Pancreas (tissue), 10 donors: Measurements from ENCODE around the gene RNF141. TPM values are rescaled to one million over a fixed set of nuclear protein-coding genes. Genes with fewer than 3 reads are reported as not detected.

Source experiments
- ATAC-seq, 4 donors: fragments of 200-7000 bp; cut with Tn5 transposase; one replicate each; pipeline versions ENCODE4 v1.8.0 to v1.9.1; 2020; ENCODE audit warnings: mild to moderate bottlenecking in 4 of 4, moderate library complexity in 4 of 4
- DNase-seq, 6 donors: peaks; one replicate each; pipeline ENCODE4 v3.0.0-alpha.2; 2020
- FAIRE-seq: peaks from 2 replicates; lab custom pipeline; 2012; peaks lifted over from hg19 to GRCh38; lab: Jason Lieb, UNC
- H3K27ac ChIP-seq, 4 donors: fragments of 200-600 bp; sonication (generic); 1 replicate in 3 of 4; 2 replicates in 1 of 4; pipeline versions ENCODE4 v1.5.0 to v1.8.0; 2020
- H3K27me3 ChIP-seq, 4 donors: fragments of 200-600 bp; one replicate each; pipeline ENCODE4 v1.8.0; 2021
- H3K36me3 ChIP-seq, 3 donors: fragments of 200-600 bp; sonication (generic) in 1 of 3; one replicate each; pipeline versions ENCODE4 v1.5.0 to v1.8.0; 2020 to 2021
- H3K4me1 ChIP-seq, 3 donors: fragments of 200-600 bp; one replicate each; pipeline ENCODE4 v1.8.0; 2021
- H3K4me3 ChIP-seq, 4 donors: fragments of 200-600 bp; sonication (generic) in 2 of 4; one replicate each; pipeline versions ENCODE4 v1.5.0 to v1.8.0; 2020 to 2021
- H3K9me3 ChIP-seq, 4 donors: fragments of 200-600 bp; one replicate each; pipeline ENCODE4 v1.8.0; 2021
- CTCF ChIP-seq, 4 donors: fragments of 200-600 bp; sonication (generic) in 3 of 4; IDR thresholded peaks; one replicate each; pipeline versions ENCODE4 v1.5.0 to v1.8.0; 2021; ENCODE audit warnings: antibody characterized with exemption in 4 of 4
- WGBS, 2 donors: extraction: QIAGEN DNeasy Blood & Tissue Kit; methylation state at CpG; one replicate each; pipeline ENCODE4 v1.1.7; 2013; 5-methylcytosine and 5-hydroxymethylcytosine counted together
- intact Hi-C, 3 donors: fragments of 100-400 bp; cut with DNase I; formaldehyde crosslinking; loops; one replicate each; pipeline versions ENCODE4 v1.11.1 to v1.14.2; 2022
- polyA plus RNA-seq, 2 donors: library from polyadenylated mRNA; stranded (reverse); fragments of 200-250 nt; gene quantifications; one replicate each; pipeline ENCODE4 v1.2.3, GENCODE V29; 2013
- total RNA-seq, 6 donors: library from RNA; stranded (reverse); fragmentation: NEBNext Ultra II Directional in 4 of 6; extraction: Animal tissue kit (Norgen Biotek cat#: 25700) in 4 of 6; gene quantifications; one replicate each; pipeline versions ENCODE4 v1.2.1 to v1.2.4, GENCODE V29; 2021 to 2023
- donor health status: healthy with polysubstance abuse.
- donor health status: DM: no; HTN: no; CAD: no; lungs with moderate emphysema.
- donor health status: DM: no; HTN: no; CAD: no.
- donor health status: control.
- donor health status: control.
- donor health status: Bipolar disorder and iron deficiency.
- donor health status: DM: yes; HTN: yes; CAD: no.
- donor health status: DM: no; HTN: no; CAD: no.
- donor health status: DM: no; HTN: no; CAD: no.
- donor health status: DM: yes; HTN: yes; CAD: no.

The RNF141 gene
- total and polyA plus RNA-seq, 8 donors: 4.4 to 21.5 (median 15.4) TPM

GRCh38 chr11:10528121-10528520 is 12.9 kb downstream of the RNF141 start:
- TF ChIP-seq CTCF (IDR thresholded peaks at IDR 0.05): no peak
- FAIRE-seq (no peak), ATAC-seq (peak in 1 of 4 donors; percentile 23), DNase-seq (no peak)
- H3K27me3 ChIP-seq: no peaks in the 10 kb centered on the region
- H3K9me3 ChIP-seq: no peaks in the 10 kb centered on the region
- no peak overlapping the region for H3K4me3 ChIP-seq
- intact Hi-C loops: no loop called here
- H3K27ac ChIP-seq: no peak overlapping the region
- peaks cover 0 to 13% (median 0%) of the 10 kb centered on the region in 3 donors for H3K36me3 ChIP-seq
- peaks cover 0 to 12% (median 8%) of the 10 kb centered on the region in 3 donors for H3K4me1 ChIP-seq

- 75% methylated on average over 6 of the region's 6 CpGs for WGBS, 2 donors
- no peak for TF ChIP-seq CTCF (IDR thresholded peaks at IDR 0.05)
- no peak for DNase-seq
- Histone ChIP-seq H3K4me3 (no peak overlapping the region), H3K9me3 (no peaks in the 10 kb centered on the region), H3K27me3 (no peaks in the 10 kb centered on the region), H3K27ac (no peak overlapping the region), H3K36me3 (peaks cover 0 to 14% (median 0%) of the 10 kb centered on the region in 3 donors), H3K4me1 (peaks cover 0 to 12% (median 8%) of the 10 kb centered on the region in 3 donors)
- FAIRE-seq: no peak
- intact Hi-C loops: no loop called here
- peak in 2 of 4 donors; percentile 54 to 59 for ATAC-seq
These were observed 13.7 kb downstream of the RNF141 start for GRCh38 chr11:10526974-10527918.

GRCh38 chr11:10524471-10524870 is 16.5 kb downstream of the RNF141 start:
- Histone ChIP-seq H3K4me1 (peaks cover 0 to 12% (median 8%) of the 10 kb centered on the region in 3 donors), H3K9me3 (no peaks in the 10 kb centered on the region), H3K27ac (no peak overlapping the region), H3K4me3 (no peak overlapping the region), H3K36me3 (peaks cover 0 to 20% (median 7%) of the 10 kb centered on the region in 3 donors), H3K27me3 (no peaks in the 10 kb centered on the region)
- intact Hi-C loops: no loop called here
- ATAC-seq: no peak
- WGBS, 2 donors: 76 to 79% methylated on average over 1 of the region's 1 CpG
- no peak for DNase-seq
- no peak for TF ChIP-seq CTCF (IDR thresholded peaks at IDR 0.05)
- FAIRE-seq: no peak

- Histone ChIP-seq H3K4me1 (peaks cover 0 to 3% (median 1%) of the 10 kb centered on the region in 3 donors), H3K4me3 (no peak overlapping the region), H3K9me3 (no peaks in the 10 kb centered on the region), H3K36me3 (peaks cover 0 to 16% (median 7%) of the 10 kb centered on the region in 3 donors), H3K27ac (no peak overlapping the region), H3K27me3 (no peaks in the 10 kb centered on the region)
- intact Hi-C loops: no loop called here
- 81 to 90% methylated on average over 2 of the region's 2 CpGs for WGBS, 2 donors
- no peak for DNase-seq
- ATAC-seq: no peak
- no peak for TF ChIP-seq CTCF (IDR thresholded peaks at IDR 0.05)
- no peak for FAIRE-seq
These were observed 18.1 kb downstream of the RNF141 start for GRCh38 chr11:10522921-10523320.

GRCh38 chr11:10522276-10522675 is 18.7 kb downstream of the RNF141 start:
- no peaks in the 10 kb centered on the region for H3K4me1 ChIP-seq
- H3K4me3 ChIP-seq: no peak overlapping the region
- FAIRE-seq (no peak), ATAC-seq (no peak), DNase-seq (no peak)
- H3K27me3 ChIP-seq: no peaks in the 10 kb centered on the region
- no peak for TF ChIP-seq CTCF (IDR thresholded peaks at IDR 0.05)
- no peaks in the 10 kb centered on the region for H3K9me3 ChIP-seq
- H3K27ac ChIP-seq: no peak overlapping the region
- intact Hi-C loops: no loop called here
- WGBS, 2 donors: 71 to 75% methylated on average over 1 of the region's 1 CpG
- H3K36me3 ChIP-seq: peaks cover 0 to 16% (median 7%) of the 10 kb centered on the region in 3 donors
